ENCODE measurements around the gene GEN1.

GEN1 gene, protein sequence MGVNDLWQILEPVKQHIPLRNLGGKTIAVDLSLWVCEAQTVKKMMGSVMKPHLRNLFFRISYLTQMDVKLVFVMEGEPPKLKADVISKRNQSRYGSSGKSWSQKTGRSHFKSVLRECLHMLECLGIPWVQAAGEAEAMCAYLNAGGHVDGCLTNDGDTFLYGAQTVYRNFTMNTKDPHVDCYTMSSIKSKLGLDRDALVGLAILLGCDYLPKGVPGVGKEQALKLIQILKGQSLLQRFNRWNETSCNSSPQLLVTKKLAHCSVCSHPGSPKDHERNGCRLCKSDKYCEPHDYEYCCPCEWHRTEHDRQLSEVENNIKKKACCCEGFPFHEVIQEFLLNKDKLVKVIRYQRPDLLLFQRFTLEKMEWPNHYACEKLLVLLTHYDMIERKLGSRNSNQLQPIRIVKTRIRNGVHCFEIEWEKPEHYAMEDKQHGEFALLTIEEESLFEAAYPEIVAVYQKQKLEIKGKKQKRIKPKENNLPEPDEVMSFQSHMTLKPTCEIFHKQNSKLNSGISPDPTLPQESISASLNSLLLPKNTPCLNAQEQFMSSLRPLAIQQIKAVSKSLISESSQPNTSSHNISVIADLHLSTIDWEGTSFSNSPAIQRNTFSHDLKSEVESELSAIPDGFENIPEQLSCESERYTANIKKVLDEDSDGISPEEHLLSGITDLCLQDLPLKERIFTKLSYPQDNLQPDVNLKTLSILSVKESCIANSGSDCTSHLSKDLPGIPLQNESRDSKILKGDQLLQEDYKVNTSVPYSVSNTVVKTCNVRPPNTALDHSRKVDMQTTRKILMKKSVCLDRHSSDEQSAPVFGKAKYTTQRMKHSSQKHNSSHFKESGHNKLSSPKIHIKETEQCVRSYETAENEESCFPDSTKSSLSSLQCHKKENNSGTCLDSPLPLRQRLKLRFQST

DNA sequence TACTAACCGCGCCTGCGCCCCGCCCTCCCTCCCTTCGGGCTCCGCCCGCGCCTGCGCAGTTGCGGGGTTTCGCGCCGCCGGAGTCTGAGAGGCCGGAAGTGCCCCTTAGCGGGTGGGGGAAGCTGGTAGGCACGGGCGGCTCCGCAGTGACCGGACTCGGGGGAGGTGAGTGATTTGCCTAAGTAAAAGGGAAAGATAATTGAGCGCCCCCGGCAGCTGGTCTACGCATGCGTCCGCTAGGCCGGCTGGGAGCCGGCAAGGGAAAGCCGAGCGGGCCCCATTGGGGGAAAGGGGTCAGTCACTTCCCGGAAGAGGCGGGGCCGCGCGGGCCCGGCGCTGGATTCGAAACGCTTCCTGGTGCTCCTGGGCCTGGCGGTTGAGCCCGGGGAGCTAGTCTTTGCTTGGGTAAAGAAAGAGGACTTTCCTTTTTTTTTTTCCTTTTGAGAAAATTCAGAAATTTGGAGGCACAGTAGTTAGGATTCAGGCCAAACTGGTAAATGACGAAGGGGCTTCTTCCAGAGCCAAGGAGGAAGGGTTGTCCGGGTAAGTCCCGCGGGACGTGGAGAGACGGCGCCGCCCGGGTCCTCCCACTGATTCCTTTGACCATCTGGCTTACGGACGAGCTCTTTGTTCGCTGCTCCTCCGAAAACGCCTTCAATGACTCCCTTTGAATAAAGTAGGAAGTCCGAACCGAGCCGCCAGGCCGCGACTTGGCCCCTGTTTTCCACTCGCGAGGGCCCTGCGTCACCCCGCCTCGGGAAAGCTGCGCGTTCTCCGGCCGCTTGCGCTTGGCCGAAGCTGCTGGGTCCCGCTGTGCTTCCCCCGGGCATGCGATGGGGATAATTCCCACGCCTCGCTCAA is at the start of gene GEN1, which contains the start of gene SMC6:
Gene GEN1 (plus strand): TSS at position 336 of the 861 bp plus-strand sequence. CDS start 5,806 bp downstream, outside the sequence.
Gene SMC6 (minus strand): TSS at position 8 of the 861 bp plus-strand sequence. CDS start 7,864 bp downstream, outside the sequence.
- DNase-seq (ENCODE audit: low read depth in 2 of 2): peak; percentile 88

- no peak for DNase-seq (ENCODE audit: low read depth in 2 of 2)
Observed at GRCh38 chr2:17706845-17707244, 47.1 kb upstream of the GEN1 start.

DNA sequence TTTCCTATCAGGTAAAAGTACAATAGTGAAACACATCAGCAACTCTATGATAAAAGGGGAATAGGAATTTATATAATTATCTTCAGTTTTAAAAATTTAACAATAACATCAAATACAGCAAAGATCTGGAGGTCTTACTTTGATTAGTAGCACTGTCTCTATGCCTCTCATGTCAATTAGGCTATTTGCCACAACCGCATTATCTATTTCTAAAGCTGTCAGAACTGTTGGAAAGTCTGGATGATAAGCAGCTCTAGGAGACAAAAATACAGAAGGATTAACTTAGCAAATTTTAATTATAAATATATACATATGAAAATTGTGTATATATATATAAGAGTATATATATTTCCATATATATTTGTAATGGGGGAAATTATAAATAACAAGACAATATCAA is 45.4 kb upstream of the GEN1 start:
- no peak for DNase-seq (ENCODE audit: low read depth in 2 of 2)

DNA sequence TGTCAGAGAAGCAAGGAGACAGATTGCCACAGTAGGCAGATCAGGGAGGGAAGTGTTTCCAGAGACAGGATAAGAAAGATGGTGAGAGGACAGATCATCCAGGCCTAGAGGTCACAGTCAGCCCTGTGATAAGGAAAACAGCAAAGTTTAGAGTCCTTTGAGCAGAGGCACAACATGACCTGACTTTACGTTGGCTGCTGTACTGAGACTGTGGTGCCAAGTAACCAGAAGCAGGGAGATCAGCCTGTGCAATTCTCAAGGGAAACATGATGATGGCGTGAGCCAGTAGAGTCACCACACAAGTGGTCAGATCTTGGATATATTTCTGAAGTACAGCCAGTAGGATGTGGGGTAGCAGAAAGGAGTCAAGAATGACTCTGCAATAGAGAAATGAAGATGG is 44.0 kb upstream of the GEN1 start:
- no peak for DNase-seq (ENCODE audit: low read depth in 2 of 2)

- no peak for DNase-seq (ENCODE audit: low read depth in 2 of 2)
Observed at GRCh38 chr2:17710547-17711248, 43.2 kb upstream of the GEN1 start.

- DNase-seq (ENCODE audit: low read depth in 2 of 2): no peak
Observed at GRCh38 chr2:17713291-17713690, 40.6 kb upstream of the GEN1 start.

GRCh38 chr2:17717666-17718065 is 36.3 kb upstream of the GEN1 start:
- no peak for DNase-seq (ENCODE audit: low read depth in 2 of 2)

DNA sequence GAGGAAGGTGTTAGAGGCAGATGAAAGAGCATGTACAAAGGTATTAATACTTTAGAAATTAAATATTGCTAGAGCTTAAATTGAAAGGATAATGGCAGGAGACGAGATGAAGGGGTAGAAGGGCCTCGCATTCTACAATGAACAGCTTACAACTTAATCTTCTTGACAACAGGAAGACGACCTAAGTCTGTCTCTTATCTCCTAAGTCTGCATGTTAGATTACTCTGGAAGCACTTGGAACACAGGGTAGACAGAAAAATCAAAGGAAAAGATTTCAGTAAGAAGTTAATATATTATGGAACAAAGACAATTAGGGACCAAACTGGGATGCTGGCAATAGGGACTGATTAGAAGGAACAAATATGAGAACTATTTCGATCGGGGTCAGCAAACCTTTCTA is 35.2 kb upstream of the GEN1 start:
- no peak for DNase-seq (ENCODE audit: low read depth in 2 of 2)

GRCh38 chr2:17719562-17720371 is 34.2 kb upstream of the GEN1 start:
- no peak for DNase-seq (ENCODE audit: low read depth in 2 of 2)

DNA sequence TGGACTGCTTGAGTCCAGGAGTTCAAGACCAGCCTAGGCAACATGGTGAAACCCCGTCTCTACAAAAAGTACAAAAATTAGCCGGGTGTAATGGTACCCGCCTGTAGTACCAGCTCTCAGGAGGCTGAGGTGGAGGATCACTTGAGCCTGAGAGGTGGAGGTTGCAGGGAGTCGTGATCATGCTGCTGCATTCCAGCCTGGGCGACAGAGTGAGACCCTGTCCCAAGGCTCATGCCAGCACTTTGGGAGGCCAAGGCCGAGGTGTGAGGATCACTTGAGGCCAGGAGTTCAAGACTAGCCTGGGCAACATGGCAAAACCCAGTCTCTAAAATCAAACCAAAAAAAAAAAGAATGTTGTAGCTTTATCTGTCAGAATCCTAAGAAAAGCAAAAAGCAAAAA is 25.7 kb upstream of the GEN1 start:
- DNase-seq (ENCODE audit: low read depth in 2 of 2): no peak

DNA sequence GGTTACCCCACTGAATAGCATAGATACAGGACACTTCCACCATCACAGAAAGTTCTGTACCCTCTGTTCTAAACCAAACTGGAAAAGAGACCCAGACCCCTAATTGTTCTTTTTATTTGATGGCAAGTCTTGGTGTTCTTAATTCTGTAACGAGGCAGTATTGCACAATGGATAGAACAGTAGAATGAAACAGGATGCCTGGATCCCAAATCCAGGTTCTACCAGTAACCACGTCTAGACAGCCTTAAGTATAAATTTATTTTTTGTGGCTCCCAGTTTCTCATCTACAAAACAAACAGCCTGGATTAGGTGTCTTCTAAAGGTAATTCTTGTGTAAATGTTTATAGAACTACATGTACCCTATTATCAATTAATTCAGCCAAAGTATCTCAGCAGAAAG is 24.1 kb upstream of the GEN1 start:
- no peak for DNase-seq (ENCODE audit: low read depth in 2 of 2)

DNA sequence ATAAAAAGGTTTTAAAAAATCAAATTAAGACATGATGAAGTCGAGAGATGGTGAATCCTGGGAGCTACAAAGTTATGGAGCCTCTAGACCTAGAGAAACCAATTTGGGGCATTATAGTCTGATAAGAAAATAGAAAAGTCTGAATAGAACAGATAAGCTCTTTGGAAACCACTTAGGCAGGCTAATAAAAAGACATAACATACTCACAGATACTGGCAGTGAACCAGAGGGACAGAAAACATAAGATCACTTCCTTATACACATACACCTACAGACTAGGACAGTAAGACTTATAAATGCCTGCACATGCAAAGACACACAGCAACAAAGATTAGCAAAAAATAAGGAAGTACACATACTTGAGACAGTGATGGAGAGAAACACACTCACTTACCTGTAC is 20.3 kb upstream of the GEN1 start:
- no peak for DNase-seq (ENCODE audit: low read depth in 2 of 2)

DNA sequence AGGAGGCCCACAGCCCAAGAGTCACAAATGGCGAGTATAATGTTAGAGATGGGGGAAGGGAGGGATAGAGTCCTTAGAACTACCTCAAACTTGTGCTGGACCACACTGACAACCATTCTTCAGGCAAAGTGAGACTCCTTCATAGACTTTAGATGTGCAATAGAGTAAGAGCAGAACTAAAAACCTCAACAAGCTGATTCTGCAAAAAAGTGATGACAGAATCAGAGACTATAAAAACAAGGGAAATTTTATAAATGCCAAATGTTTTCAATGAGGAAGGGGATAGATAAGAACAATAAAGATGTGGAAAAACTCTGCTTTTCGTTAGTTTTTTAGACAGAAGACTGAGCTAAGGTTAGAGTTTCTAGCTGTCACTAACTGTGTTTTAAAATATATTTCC is 18.1 kb upstream of the GEN1 start:
- no peak for DNase-seq (ENCODE audit: low read depth in 2 of 2)

GRCh38 chr2:17736989-17737388 is 16.9 kb upstream of the GEN1 start:
- DNase-seq (ENCODE audit: low read depth in 2 of 2): no peak

GRCh38 chr2:17740203-17740602 is 13.7 kb upstream of the GEN1 start:
- DNase-seq (ENCODE audit: low read depth in 2 of 2): no peak

- no peak for DNase-seq (ENCODE audit: low read depth in 2 of 2)
Observed at GRCh38 chr2:17747684-17748452, 6.1 kb upstream of the GEN1 start.

- DNase-seq (ENCODE audit: low read depth in 2 of 2): no peak
Observed at GRCh38 chr2:17748745-17749144, 5.2 kb upstream of the GEN1 start.

DNA sequence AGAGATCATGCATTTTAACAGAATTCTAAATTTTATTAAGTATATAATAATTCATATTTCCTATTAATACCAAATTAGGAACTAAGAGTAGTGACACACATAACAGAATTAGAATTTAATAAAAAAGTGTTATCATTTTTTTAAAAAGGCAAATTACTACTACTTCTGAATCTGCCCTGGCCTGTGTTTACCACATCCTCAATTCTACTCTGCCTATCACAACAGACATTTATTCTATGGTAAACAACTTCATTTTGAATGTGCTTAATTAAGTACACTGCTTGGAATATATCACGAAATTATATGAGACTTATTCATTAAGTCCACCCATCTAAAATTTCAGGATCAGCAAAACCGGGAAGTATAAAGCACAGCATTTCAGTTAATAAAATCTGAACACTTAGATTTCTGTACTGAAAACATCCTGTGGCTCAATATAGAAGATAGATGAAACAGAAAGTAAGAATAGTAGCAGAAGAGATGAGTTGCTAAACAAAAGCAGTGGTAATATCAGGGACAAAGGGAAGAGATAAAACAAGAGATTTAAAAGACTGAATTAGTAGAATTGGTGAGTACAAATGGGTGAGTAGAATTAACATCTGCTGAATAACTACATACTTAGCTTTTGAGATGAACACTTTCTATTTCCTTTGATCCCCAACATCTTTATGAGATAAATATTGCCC is 4.0 kb upstream of the GEN1 start:
- DNase-seq (ENCODE audit: low read depth in 2 of 2): no peak

DNA sequence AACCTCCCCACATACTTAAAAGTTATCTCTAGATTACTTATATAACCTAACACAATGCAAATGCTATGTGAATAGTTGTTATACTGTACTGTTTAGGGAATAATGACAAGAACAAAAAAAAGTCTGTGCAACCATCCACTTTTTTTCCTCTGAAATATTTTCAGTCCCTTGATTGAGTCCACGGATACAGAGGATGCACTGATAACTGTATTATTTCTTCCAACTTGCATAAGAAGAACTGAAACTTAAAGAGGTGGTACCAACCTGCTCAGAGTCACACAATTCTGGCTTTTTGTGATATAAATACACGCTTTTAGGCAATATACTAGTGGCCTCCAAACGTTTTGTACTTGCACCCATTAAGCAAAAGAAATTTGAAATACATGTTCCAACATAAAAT is 1.7 kb upstream of the GEN1 start:
- DNase-seq (ENCODE audit: low read depth in 2 of 2): no peak

Measured in stimulated activated CD4-positive, alpha-beta T cell treated with anti-CD3 and anti-CD28 coated beads, Interleukin-4, amount 100 ng/mL, for 48 hours (primary cell).